IPS-15b (cell line): Measurements from ENCODE around the gene ERI3.

Source experiments
- H3K27me3 ChIP-seq: one replicate; pipeline ENCODE4 v1.6.1; 2013; ENCODE audit warnings: low read length; ENCODE audit not compliant: control insufficient read depth, insufficient read depth
- H3K36me3 ChIP-seq: one replicate; pipeline ENCODE4 v1.6.1; 2013; ENCODE audit warnings: low read length; ENCODE audit not compliant: control insufficient read depth, insufficient read depth
- H3K4me1 ChIP-seq: one replicate; pipeline ENCODE4 v1.6.1; 2013; ENCODE audit warnings: mild to moderate bottlenecking, low read length; ENCODE audit not compliant: control insufficient read depth, insufficient read depth
- H3K4me3 ChIP-seq: one replicate; pipeline ENCODE4 v1.5.1; 2013; ENCODE audit warnings: low read depth, low read length
- H3K9ac ChIP-seq: one replicate; pipeline ENCODE4 v1.6.1; 2013; ENCODE audit warnings: low read depth, mild to moderate bottlenecking, low read length
- H3K9me3 ChIP-seq: one replicate; pipeline ENCODE4 v1.6.1; 2013; ENCODE audit warnings: mild to moderate bottlenecking, low read length; ENCODE audit not compliant: control insufficient read depth, insufficient read depth

The ERI3 gene

DNA sequence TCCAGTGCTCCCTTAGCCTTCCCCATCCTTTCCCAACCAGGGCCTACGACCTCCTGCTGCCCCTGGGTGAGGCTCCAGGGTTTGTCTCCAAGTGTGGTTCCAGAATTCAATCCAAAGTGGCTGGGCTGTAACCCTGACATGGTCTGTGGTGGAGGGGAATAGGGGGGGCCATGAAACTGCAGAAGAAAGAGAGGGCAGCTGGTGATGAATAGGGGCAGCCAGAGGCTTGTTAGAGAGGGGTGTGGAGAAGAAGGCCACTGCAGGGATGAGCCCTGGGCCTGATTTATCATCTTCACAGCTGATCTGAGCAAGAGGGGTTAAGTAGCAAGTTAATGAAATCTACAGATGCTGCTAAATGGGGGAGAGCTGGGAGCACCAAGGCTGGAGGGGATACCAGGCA is 12.9 kb upstream of the ERI3 start:
- Histone ChIP-seq H3K9ac (no peak overlapping the region), H3K4me1 (no peaks in the 10 kb centered on the region), H3K4me3 (no peak overlapping the region)

DNA sequence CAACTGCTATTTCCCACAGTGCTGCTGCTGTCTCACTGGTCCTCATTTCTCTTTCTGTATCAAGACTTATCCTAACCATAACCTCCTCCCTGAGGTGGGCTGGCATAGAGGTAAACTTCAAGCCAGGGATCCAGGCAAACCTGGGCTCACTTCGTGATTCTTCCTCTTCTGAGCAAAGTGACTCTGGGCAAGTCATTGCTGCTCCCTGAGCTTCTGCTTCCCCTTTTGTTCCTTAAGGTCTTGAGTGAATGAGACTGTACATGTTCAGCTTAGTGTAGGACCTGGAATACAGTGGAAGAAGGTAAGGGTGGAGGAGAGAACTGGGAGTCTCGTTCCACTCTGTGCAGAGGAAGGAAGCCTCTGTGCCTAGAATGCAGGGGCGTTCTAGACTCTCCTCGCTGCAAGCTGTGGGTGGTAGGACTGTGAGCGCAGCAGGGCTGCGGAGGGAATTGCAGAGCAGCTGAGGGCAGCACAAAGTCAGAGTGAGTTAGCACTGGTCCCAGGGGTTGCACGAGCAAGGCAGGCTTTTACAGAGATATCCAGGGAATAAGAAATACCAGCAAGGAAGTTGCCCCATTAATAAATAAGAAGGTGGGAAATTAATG is 11.4 kb upstream of the ERI3 start:
- no peak overlapping the region for H3K9ac ChIP-seq
- H3K36me3 ChIP-seq = no peaks in the 10 kb centered on the region
- H3K9me3 ChIP-seq = no peaks in the 10 kb centered on the region
- no peak overlapping the region for H3K4me3 ChIP-seq
- H3K27me3 ChIP-seq = peaks cover 15% of the 10 kb centered on the region
- H3K4me1 ChIP-seq = no peaks in the 10 kb centered on the region

More for the DNA sequence above, 12.9 kb upstream of the ERI3 start:
- H3K9me3 ChIP-seq = no peaks in the 10 kb centered on the region
- peaks cover 12% of the 10 kb centered on the region for H3K27me3 ChIP-seq
- H3K36me3 ChIP-seq = no peaks in the 10 kb centered on the region

DNA sequence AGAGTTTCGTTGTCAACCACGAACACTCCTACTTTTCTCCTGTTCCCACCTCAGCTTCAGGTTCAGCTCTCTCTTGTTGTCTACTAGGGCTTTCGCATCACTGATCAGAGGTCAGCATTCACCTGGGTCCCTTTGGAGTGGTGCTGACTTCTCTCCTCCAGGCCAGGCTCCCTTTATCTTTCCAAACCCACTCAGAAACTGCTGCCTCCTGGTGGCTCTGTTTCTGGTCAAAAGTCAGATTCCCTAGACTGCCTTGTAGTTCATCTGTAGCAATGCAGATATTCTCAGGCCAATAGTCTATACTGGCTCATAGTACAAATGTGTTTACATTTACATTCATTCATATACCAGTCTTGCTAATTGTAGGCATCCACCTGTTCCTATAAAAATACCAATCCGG is 6.4 kb upstream of the ERI3 start:
- no peaks in the 10 kb centered on the region for H3K4me1 ChIP-seq
- no peaks in the 10 kb centered on the region for H3K9me3 ChIP-seq
- peaks cover 11% of the 10 kb centered on the region for H3K27me3 ChIP-seq
- H3K9ac ChIP-seq = no peak overlapping the region
- H3K4me3 ChIP-seq = no peak overlapping the region
- H3K36me3 ChIP-seq = no peaks in the 10 kb centered on the region

DNA sequence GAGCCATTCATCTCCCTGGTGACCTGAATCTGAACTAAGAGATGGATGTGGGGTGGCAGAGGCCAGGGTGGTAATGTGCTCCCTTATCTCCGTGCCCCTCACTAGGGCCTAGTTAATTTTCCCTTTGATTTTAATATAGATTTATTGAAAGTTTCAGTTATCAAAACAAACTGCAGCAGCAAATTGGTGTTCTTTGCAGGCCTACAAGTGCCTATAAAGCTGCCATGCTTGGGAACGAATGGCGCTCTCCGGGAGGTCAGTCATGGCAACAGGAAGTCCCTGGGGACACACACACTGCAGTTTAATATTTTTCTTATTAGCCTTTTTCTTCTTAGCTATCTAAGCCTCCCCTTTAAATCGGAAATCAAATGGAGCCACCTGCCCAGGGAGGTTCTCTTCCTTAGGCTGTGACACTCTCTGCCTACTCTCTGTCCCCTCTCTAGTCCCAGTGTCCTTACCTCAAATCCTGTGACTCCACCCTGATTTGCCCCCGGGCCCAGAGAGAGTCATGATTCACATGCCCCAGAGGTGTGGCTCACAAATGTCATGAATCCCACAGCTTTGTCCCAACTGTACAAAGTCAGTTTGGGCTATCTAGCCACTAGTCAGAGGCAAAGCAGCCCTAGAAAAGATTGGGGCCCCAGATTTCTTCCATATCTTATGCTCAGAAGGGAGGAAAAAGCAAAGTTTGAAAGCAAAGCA is 4.3 kb upstream of the ERI3 start:
- H3K9ac ChIP-seq = no peak overlapping the region
- peaks cover 5% of the 10 kb centered on the region for H3K27me3 ChIP-seq
- H3K4me3 ChIP-seq = no peak overlapping the region
- H3K36me3 ChIP-seq = no peaks in the 10 kb centered on the region
- H3K9me3 ChIP-seq = no peaks in the 10 kb centered on the region
- peaks cover under 1% of the 10 kb centered on the region for H3K4me1 ChIP-seq

DNA sequence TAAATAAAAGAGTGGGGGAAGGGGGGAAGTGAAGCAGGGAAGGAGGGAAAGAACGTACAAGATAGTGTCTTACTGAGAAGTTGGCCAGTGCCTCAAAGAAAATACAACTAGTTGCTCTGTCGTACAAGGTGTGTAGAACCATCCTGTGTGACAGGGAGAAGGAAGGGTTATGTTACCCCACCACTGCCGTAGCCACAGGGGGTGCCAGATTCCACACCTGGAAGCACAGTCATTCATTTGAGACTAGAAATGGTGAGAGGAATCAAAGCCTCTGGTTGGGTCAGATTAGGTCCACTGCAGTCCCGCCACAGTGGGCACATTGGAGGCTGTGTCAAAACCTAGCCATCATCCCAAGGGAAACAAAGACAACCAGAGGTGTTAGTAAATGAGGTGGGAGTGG is 2.7 kb upstream of the ERI3 start:
- Histone ChIP-seq H3K27me3 (no peaks in the 10 kb centered on the region), H3K4me1 (peaks cover 7% of the 10 kb centered on the region), H3K9ac (no peak overlapping the region), H3K36me3 (no peaks in the 10 kb centered on the region), H3K9me3 (no peaks in the 10 kb centered on the region), H3K4me3 (no peak overlapping the region)

DNA sequence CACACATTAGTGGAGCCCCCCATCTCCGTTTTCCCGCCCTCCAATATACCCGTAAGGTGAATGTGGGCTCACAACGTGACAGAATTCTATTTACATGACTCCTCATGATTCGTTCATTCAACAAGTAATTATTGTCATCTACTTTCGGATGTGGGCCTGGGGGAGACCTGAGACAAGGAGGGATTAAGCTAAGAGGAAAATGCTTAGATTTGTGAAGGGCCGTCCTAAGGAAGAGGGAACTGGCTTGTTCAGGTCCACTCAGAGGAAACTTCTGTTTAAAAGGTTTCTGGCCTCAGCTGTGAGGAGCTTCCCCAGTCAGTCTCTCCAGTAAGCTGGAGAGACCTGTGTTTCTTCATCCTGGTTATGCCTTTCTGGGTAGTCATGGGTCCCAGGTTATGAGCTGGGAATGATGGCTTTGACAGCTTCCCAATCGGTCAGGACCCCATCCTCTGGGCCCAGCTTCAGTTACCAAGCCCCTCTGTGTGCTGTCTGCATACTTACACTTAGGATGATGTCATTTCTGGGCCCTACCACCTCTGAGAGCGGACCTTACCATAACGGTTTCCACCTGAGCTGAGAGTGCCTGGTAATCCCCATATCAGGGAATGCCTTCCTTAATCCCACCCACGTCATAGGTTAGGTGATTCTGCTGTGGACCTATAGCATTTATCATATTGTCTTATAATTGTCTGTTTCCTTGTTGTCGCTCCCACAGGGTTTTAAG is 687 bp upstream of the ERI3 start:
- Histone ChIP-seq H3K9ac (no peak overlapping the region), H3K4me1 (peaks cover 7% of the 10 kb centered on the region), H3K4me3 (peak overlapping the region; percentile 66), H3K27me3 (no peaks in the 10 kb centered on the region), H3K36me3 (no peaks in the 10 kb centered on the region), H3K9me3 (no peaks in the 10 kb centered on the region)

DNA sequence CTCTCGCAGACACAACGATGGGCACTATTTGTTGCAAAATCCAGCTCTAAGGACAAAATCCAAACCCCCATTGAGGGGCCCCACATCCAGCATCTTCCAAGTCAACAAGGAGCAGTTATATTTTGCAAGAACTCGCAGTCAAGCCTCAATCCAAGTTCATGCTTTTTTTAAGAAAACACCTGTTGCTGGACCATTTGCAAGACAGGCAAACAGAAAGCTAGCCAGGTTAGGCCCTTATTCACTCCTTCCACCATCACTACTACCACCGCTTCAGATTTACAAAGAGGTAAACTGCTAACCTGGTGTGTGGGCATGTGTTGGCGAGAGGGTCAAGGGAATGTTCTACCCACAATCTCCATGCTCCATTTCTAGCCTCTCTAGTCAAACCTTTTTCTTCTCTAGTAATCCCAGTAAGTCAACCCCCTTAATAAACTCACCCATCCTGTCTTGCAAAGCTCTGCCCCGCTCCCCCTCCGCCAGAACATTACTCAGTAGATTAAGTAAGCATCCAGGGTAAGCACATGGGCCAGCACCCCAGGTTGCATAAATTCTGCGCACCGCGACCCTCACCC is 703 bp downstream of the ERI3 start:
- H3K4me3 ChIP-seq = peak overlapping the region; percentile 66
- no peaks in the 10 kb centered on the region for H3K36me3 ChIP-seq
- no peaks in the 10 kb centered on the region for H3K27me3 ChIP-seq
- H3K9me3 ChIP-seq = no peaks in the 10 kb centered on the region
- H3K9ac ChIP-seq = peak overlapping the region; percentile 47
- peaks cover 7% of the 10 kb centered on the region for H3K4me1 ChIP-seq

DNA sequence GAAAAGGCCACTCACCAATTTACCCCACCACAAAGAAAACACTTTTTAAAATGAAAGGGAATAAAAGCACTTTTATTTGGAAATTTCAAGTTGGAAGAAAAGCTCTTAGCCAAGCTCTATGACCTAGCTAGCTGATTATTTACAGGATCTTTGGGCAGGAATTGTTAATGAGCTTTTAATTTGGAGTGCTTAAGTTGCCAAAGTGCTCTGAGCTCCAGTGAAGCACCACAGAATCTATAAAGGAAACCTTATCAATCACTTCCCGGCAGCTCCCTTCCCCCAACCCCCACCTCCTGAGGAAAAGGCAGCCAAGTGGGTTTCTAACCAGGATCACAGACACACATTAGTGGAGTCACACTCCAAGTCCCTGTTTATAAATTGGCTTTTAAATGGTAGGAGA is 1.5 kb downstream of the ERI3 start:
- Histone ChIP-seq H3K36me3 (no peaks in the 10 kb centered on the region), H3K4me3 (no peak overlapping the region), H3K27me3 (no peaks in the 10 kb centered on the region), H3K4me1 (peaks cover 7% of the 10 kb centered on the region), H3K9ac (no peak overlapping the region), H3K9me3 (no peaks in the 10 kb centered on the region)

DNA sequence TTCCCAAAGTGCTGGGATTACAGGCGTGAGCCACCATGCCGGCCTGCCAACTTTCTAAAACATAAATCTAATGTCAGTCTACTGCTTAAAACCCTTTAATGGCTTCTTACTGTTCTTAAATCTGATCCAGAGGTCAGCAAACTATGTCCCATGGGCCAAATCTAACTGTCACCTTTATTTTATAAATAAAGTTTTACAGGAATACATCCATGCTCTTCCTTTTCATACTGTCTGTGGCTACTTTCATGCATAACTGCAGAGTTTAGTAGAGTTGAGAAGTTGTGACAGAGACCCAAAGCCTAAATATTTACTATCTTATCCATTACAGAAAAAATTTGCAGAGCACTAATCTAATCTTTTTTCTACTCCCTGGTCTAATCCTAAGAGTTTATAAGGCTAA is 3.8 kb downstream of the ERI3 start:
- no peaks in the 10 kb centered on the region for H3K9me3 ChIP-seq
- no peaks in the 10 kb centered on the region for H3K27me3 ChIP-seq
- no peak overlapping the region for H3K9ac ChIP-seq
- H3K36me3 ChIP-seq = no peaks in the 10 kb centered on the region
- H3K4me1 ChIP-seq = peaks cover 15% of the 10 kb centered on the region
- no peak overlapping the region for H3K4me3 ChIP-seq

DNA sequence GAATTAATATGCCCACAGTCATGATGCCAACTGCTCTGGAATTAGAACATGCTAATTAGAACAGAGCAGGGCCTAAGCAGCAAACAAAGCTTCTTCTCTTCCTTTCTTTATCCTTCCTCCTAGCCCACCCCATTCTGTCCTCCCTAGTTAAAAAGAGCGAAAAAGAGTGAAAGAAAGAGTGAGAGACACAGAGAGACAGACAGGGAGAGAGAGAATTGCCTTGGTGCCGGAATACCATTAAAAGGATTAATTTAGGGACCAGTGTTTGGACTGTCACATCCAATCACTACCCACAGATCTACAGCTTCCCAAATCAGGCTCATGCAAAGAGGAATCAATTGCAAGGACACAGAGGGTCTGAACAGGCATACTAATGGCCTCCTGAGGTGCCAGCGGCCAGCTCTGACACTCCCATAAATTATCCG is 7.0 kb downstream of the ERI3 start:
- Histone ChIP-seq H3K9ac (no peak overlapping the region), H3K9me3 (no peaks in the 10 kb centered on the region), H3K4me3 (no peak overlapping the region)

DNA sequence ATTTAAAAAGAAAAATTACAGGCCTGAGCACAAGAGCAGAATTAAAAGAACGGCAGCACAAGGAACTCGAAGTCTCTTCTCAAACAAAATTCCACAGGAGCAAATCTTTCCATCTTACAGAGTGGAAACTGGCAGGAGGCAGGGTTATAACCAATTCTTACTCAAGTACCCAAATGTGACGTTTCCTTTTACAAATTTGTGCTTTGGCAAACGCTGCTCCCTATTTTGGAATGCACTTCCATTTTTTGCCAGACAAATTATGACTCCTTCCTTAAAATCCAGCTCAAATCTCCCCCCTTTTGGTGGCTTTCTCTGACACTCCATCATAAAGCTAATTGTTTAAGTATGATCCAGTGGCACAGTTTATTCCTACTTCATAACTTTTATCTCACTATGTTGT is 7.8 kb downstream of the ERI3 start:
- Histone ChIP-seq H3K36me3 (no peaks in the 10 kb centered on the region), H3K9me3 (no peaks in the 10 kb centered on the region), H3K4me1 (peaks cover 13% of the 10 kb centered on the region), H3K9ac (no peak overlapping the region), H3K27me3 (no peaks in the 10 kb centered on the region), H3K4me3 (no peak overlapping the region)

More for the DNA sequence above, 7.0 kb downstream of the ERI3 start:
- Histone ChIP-seq H3K36me3 (no peaks in the 10 kb centered on the region), H3K27me3 (no peaks in the 10 kb centered on the region), H3K4me1 (peaks cover 13% of the 10 kb centered on the region)
